ENCODE results near the gene AICDA.

GRCh38 chr12:8581098-8581784, 31.4 kb downstream of the AICDA start:
- TF ChIP-seq POLR2A (IDR thresholded peaks at IDR 0.05) (no peak), CTCF (IDR thresholded peaks at IDR 0.05) (no peak), POLR2AphosphoS5 (IDR thresholded peaks at IDR 0.05) (no peak), EP300 (IDR thresholded peaks at IDR 0.05) (no peak)

Data from gastroesophageal sphincter (tissue), 3 donors.